Measurements from ENCODE around the gene PRR14. TPM values are rescaled to one million over a fixed set of nuclear protein-coding genes. Genes with fewer than 3 reads are reported as not detected.

Gene PRR14
- polyA plus RNA-seq, 1 experiment: 5.2 TPM

- CTCF ChIA-PET: no interaction called here
- Histone ChIP-seq H3K4me3 (ENCODE audit: low read depth, low read length) (no peak overlapping the region), H3K36me3 (ENCODE audit: control insufficient read depth, insufficient read depth, low read length) (peaks cover 47% of the 10 kb centered on the region), H3K27me3 (ENCODE audit: control insufficient read depth, insufficient read depth, low read length) (no peaks in the 10 kb centered on the region)
- DNase-seq (ENCODE audit: low read depth): no peak
- TF ChIP-seq CTCF (IDR thresholded peaks at IDR 0.05; ENCODE audit: insufficient read depth, low read depth, low read length): no peak
- POLR2A ChIA-PET: no interaction called here
Measured at GRCh38 chr16:30663820-30664219, 13.1 kb downstream of the PRR14 start.

- Histone ChIP-seq H3K27me3 (ENCODE audit: control insufficient read depth, insufficient read depth, low read length) (no peaks in the 10 kb centered on the region), H3K4me3 (ENCODE audit: low read depth, low read length) (no peak overlapping the region), H3K36me3 (ENCODE audit: control insufficient read depth, insufficient read depth, low read length) (peaks cover 50% of the 10 kb centered on the region)
- no peak for DNase-seq (ENCODE audit: low read depth)
- ChIA-PET CTCF (interaction anchor here (1.7 kb wide), 1 partner anchor 19 kb away, joined by 6 read pairs; no protein-coding TSS in a partner anchor), POLR2A (no interaction called here)
- no peak for TF ChIP-seq CTCF (IDR thresholded peaks at IDR 0.05; ENCODE audit: insufficient read depth, low read depth, low read length)
Measured at GRCh38 chr16:30664616-30665109, 13.9 kb downstream of the PRR14 start.

GRCh38 chr16:30665155-30665829 is 14.5 kb downstream of the PRR14 start:
- no peak for TF ChIP-seq CTCF (IDR thresholded peaks at IDR 0.05; ENCODE audit: insufficient read depth, low read depth, low read length)
- Histone ChIP-seq H3K36me3 (ENCODE audit: control insufficient read depth, insufficient read depth, low read length) (peaks cover 53% of the 10 kb centered on the region), H3K27me3 (ENCODE audit: control insufficient read depth, insufficient read depth, low read length) (no peaks in the 10 kb centered on the region), H3K4me3 (ENCODE audit: low read depth, low read length) (no peak overlapping the region)
- ChIA-PET POLR2A (no interaction called here), CTCF (interaction anchor here (1.0 to 1.7 kb wide), 3 partner anchors 18 to 278 kb away, joined by 3 to 8 read pairs (median 6); no protein-coding TSS in a partner anchor)
- DNase-seq (ENCODE audit: low read depth): no peak

- CTCF ChIA-PET: interaction anchor here (1.0 to 1.7 kb wide), 3 partner anchors 18 to 277 kb away, joined by 3 to 8 read pairs (median 6); no protein-coding TSS in a partner anchor
- POLR2A ChIA-PET: no interaction called here
- no peak for DNase-seq (ENCODE audit: low read depth)
- H3K36me3 ChIP-seq (ENCODE audit: control insufficient read depth, insufficient read depth, low read length): peaks cover 53% of the 10 kb centered on the region
- H3K27me3 ChIP-seq (ENCODE audit: control insufficient read depth, insufficient read depth, low read length): no peaks in the 10 kb centered on the region
- no peak for TF ChIP-seq CTCF (IDR thresholded peaks at IDR 0.05; ENCODE audit: insufficient read depth, low read depth, low read length)
- no peak overlapping the region for H3K4me3 ChIP-seq (ENCODE audit: low read depth, low read length)
Measured at GRCh38 chr16:30665830-30666190, 15.1 kb downstream of the PRR14 start.

GRCh38 chr16:30666681-30667080 is 15.9 kb downstream of the PRR14 start:
- no peaks in the 10 kb centered on the region for H3K27me3 ChIP-seq (ENCODE audit: control insufficient read depth, insufficient read depth, low read length)
- ChIA-PET CTCF (interaction anchor here (1.0 to 1.4 kb wide), 2 partner anchors 27 to 276 kb away, joined by 3 to 4 read pairs; no protein-coding TSS in a partner anchor), POLR2A (no interaction called here)
- peaks cover 51% of the 10 kb centered on the region for H3K36me3 ChIP-seq (ENCODE audit: control insufficient read depth, insufficient read depth, low read length)
- no peak overlapping the region for H3K4me3 ChIP-seq (ENCODE audit: low read depth, low read length)
- DNase-seq (ENCODE audit: low read depth): no peak
- no peak for TF ChIP-seq CTCF (IDR thresholded peaks at IDR 0.05; ENCODE audit: insufficient read depth, low read depth, low read length)
